HG02610 (cell line): Measurements from ENCODE around the gene SHISA5.

Experiments used
- ATAC-seq: cut with Tn5 transposase; IDR thresholded peaks from one replicate; pipeline ENCODE4 v1.9.1; 2021; ENCODE audit warnings: mild to moderate bottlenecking, moderate library complexity; ENCODE audit not compliant: unreplicated experiment

The SHISA5 gene

GRCh38 chr3:48419149-48419548 is 84.8 kb downstream of the SHISA5 start:
- ATAC-seq: no peak

- ATAC-seq: no peak
These were observed 85.3 kb downstream of the SHISA5 start for GRCh38 chr3:48418651-48419050.

- no peak for ATAC-seq
These were observed 85.8 kb downstream of the SHISA5 start for GRCh38 chr3:48418140-48418539.
